Hepatocyte (in vitro differentiated cells): ENCODE data around the gene IGF2BP1.

ENCODE experiments used
- EZH2 ChIP-seq: fragments of 200-600 bp; sonication (generic); IDR thresholded peaks from 2 replicates; pipeline ENCODE4 v1.6.1; 2016; ENCODE audit warnings: antibody characterized with exemption, mild to moderate bottlenecking, borderline replicate concordance
- TF ChIP-seq, protein P1 (sequence below): fragments of 200-600 bp; sonication (generic); IDR thresholded peaks from 2 replicates; pipeline ENCODE4 v1.5.1; 2016; ENCODE audit warnings: antibody characterized with exemption, mild to moderate bottlenecking; ENCODE audit not compliant: poor library complexity

DNA sequence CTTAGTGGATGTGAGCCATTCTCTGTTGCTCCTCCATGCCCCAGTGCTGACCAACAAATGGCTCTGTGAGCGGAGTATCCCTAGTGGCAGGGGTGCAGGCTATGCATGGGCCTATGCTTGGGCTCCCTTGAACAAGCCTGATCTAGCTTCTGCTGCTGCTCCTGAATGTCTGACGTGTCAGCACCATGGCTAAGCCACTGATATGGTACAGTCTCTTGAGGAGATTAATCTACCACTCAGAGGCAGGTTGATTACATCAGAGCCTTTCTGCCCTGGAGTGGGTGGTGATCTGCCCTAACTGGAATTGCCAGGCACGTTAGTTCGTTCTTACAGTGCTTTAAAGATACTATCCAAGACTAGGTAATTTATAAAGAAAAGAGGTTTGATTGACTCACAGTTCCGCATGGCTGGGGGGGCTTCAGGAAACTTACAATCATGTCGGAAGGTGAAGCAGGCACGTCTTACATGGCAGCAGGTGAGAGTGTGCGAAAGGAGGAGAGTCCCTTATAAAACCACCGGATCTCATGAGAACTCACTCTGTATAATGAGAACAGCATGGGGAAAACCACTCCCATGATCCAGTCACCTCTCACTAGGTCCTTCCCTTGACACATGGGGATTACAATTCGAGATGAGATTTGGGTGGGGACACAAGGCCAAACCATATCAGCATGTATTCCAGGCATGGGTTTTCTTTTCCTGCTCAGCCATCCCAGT, 93.9 kb downstream of the IGF2BP1 start:
- TF ChIP-seq, protein P1, sequence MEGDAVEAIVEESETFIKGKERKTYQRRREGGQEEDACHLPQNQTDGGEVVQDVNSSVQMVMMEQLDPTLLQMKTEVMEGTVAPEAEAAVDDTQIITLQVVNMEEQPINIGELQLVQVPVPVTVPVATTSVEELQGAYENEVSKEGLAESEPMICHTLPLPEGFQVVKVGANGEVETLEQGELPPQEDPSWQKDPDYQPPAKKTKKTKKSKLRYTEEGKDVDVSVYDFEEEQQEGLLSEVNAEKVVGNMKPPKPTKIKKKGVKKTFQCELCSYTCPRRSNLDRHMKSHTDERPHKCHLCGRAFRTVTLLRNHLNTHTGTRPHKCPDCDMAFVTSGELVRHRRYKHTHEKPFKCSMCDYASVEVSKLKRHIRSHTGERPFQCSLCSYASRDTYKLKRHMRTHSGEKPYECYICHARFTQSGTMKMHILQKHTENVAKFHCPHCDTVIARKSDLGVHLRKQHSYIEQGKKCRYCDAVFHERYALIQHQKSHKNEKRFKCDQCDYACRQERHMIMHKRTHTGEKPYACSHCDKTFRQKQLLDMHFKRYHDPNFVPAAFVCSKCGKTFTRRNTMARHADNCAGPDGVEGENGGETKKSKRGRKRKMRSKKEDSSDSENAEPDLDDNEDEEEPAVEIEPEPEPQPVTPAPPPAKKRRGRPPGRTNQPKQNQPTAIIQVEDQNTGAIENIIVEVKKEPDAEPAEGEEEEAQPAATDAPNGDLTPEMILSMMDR, result no peak
- no peak for TF ChIP-seq EZH2
